GM12864 (cell line): ENCODE data around the gene NOS1AP.
"Not testable (repeated sequence)": the region's sequence is repeated elsewhere in the genome, so short reads cannot be mapped to it uniquely, and the experiment has no call there.

ENCODE experiments used
- DNase-seq: peaks from one replicate; pipeline ENCODE4 v3.0.0-alpha.2; 2011; ENCODE audit warnings: low read depth
- H3K4me3 ChIP-seq: 2 replicates; pipeline ENCODE4 v1.5.1; 2011; ENCODE audit warnings: mild to moderate bottlenecking, low read depth, low read length, control low read depth
- TF ChIP-seq, protein P1 (sequence below): IDR thresholded peaks from 2 replicates; pipeline ENCODE4 v1.5.1; 2011; ENCODE audit warnings: low read depth, mild to moderate bottlenecking, moderate library complexity, low read length, control low read depth, inconsistent platforms; ENCODE audit errors: missing control alignments

NOS1AP gene

DNA sequence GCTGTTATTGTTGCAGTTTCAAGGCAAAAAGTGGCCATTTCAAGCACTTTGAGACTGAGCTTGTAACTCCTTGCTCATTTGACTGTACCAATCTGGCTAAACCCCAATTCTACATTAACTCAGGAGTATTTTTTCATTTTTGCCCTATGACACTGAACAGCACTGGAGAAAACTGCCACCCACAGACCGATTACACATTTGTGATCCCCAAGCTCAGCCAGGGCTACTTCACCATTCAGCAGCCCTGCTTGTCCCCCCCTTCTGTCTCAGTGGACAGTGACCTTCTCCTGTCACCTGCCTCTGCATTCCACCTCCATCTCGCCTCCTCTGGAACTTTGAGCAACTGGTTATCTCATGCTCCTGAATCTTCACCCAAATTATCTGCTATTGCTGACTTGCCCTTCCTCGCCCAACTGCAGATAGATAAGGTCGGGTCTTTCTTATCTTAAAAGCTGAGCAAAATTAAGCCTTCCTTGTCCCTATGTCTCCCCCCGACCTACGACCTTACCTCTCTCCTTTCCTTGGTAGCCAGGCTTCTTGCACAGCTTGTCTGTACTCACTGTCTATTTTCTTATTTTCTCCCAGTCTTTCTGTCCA, 281.9 kb downstream of the NOS1AP start:
- no peak overlapping the region for H3K4me3 ChIP-seq
- no peak for DNase-seq
- TF ChIP-seq, protein P1, sequence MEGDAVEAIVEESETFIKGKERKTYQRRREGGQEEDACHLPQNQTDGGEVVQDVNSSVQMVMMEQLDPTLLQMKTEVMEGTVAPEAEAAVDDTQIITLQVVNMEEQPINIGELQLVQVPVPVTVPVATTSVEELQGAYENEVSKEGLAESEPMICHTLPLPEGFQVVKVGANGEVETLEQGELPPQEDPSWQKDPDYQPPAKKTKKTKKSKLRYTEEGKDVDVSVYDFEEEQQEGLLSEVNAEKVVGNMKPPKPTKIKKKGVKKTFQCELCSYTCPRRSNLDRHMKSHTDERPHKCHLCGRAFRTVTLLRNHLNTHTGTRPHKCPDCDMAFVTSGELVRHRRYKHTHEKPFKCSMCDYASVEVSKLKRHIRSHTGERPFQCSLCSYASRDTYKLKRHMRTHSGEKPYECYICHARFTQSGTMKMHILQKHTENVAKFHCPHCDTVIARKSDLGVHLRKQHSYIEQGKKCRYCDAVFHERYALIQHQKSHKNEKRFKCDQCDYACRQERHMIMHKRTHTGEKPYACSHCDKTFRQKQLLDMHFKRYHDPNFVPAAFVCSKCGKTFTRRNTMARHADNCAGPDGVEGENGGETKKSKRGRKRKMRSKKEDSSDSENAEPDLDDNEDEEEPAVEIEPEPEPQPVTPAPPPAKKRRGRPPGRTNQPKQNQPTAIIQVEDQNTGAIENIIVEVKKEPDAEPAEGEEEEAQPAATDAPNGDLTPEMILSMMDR = no peak

GRCh38 chr1:162351874-162352273, 282.4 kb downstream of the NOS1AP start:
- H3K4me3 ChIP-seq, DNase-seq: not testable (repeated sequence)

GRCh38 chr1:162353078-162353477, 283.6 kb downstream of the NOS1AP start:
- TF ChIP-seq, protein P1 = no peak

GRCh38 chr1:162353702-162354101, 284.2 kb downstream of the NOS1AP start:
- H3K4me3 ChIP-seq = no peak overlapping the region
- TF ChIP-seq, protein P1 = no peak
- no peak for DNase-seq

More at GRCh38 chr1:162353078-162353477, 283.6 kb downstream of the NOS1AP start:
- DNase-seq = no peak
- H3K4me3 ChIP-seq = no peak overlapping the region

DNA sequence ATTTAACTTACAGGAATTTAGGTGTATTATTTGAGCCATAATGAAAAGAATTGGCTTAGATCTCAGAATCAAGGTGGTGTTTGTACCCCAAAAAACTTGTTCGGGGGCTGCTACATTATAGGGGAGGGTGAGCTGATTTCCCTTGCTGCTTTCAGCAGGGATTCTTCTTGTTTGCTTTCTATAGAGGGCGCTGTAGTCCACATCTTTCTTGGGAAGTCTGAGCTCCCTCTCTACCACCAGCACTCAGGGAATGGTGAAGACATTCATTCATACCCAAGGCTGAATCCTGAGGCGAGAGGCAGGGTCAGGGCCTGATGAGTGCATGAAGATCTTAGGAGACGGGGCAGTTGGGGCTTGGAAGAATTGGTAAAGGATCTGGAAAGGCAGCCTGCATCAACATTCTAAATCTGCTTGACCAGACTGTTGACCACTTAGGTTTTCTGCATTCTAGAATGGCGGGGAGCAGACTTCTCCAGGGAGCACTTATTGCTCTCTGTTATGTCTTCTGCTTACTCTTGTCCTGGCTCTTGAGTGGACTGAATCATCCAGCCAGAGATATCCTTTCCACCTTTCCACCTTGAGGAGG, 288.3 kb downstream of the NOS1AP start:
- no peak overlapping the region for H3K4me3 ChIP-seq
- DNase-seq = no peak
- TF ChIP-seq, protein P1 = peak; percentile 55

- TF ChIP-seq, protein P1 = no peak
- no peak for DNase-seq
Measured at GRCh38 chr1:162358928-162359327, 289.4 kb downstream of the NOS1AP start.

DNA sequence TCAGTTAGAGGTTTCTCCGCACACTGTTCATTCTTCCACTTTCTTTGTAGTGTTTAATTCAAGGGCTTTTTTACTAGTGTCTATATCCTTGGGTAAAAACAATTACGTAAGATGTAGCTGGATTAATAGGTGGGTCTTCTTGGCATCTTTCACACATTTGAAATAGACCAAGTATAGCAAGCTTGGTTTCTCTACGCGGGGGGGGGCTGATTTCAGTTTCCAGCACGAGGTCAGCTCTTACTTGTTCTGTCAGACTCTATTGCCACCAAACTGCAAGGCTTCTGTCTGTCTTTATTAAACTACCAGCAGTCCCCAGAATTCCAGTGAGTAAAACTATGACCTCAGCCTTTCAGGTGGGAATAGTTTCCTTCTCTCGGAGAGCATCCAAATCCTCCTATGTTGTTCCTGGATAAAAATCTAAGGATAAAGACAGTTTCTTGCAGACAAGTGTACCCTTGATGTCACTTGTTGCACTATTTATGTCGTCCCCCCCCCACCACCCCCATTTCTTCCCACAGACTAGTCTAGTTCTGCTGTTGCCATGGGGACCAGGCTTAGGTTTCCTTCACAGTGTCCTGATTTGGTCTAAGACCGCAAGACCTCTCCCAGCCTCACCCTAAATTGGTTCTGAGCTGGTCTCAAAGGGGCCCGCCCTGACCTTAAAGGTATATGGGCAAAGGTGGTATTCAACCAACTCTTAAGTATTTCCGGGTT, 290.2 kb downstream of the NOS1AP start:
- H3K4me3 ChIP-seq = no peak overlapping the region
- DNase-seq = no peak
- TF ChIP-seq, protein P1 = no peak

More at GRCh38 chr1:162358928-162359327, 289.4 kb downstream of the NOS1AP start:
- H3K4me3 ChIP-seq = no peak overlapping the region
